Thyroid gland (tissue), 4 donors: ENCODE measurements around the gene EXOC7. TPM values are rescaled to one million over a fixed set of nuclear protein-coding genes. Genes with fewer than 3 reads are reported as not detected.

ENCODE experiments used
- DNase-seq, 2 donors: peaks; one replicate each; pipeline ENCODE4 v3.0.0-alpha.2; 2019
- H3K27ac ChIP-seq, 3 donors: fragments of 200-600 bp; sonication (generic); 1 replicate in 2 of 3; 2 replicates in 1 of 3; pipeline ENCODE4 v1.5.1; 2016 to 2019; ENCODE audit warnings: mild to moderate bottlenecking in 1 of 3, moderate library complexity in 1 of 3
- H3K27me3 ChIP-seq: fragments of 200-600 bp; sonication (generic); one replicate; pipeline ENCODE4 v1.5.1; 2019
- H3K36me3 ChIP-seq, 2 donors: fragments of 200-600 bp; sonication (generic); one replicate each; pipeline ENCODE4 v1.5.1; 2016 to 2019
- H3K4me1 ChIP-seq, 2 donors: fragments of 200-600 bp; sonication (generic); one replicate each; pipeline ENCODE4 v1.5.1; 2017 to 2019
- H3K4me3 ChIP-seq, 3 donors: fragments of 200-600 bp; sonication (generic); replicated peaks in 1 of 3; 1 replicate in 2 of 3; 2 replicates in 1 of 3; pipeline ENCODE4 v1.5.1; 2016; ENCODE audit warnings: mild to moderate bottlenecking in 1 of 3
- H3K9me3 ChIP-seq: fragments of 200-600 bp; sonication (generic); one replicate; pipeline ENCODE4 v1.5.1; 2017
- CTCF ChIP-seq, 6 experiments: fragments of 200-600 bp in 3 of 6; fragments of 450-650 bp in 3 of 6; sonication (generic) in 3 of 6; IDR thresholded peaks; one replicate each; pipeline ENCODE4 v1.5.1; 2016 to 2019; ENCODE audit warnings: antibody characterized with exemption in 6 of 6, mild to moderate bottlenecking in 2 of 6, inconsistent platforms in 1 of 6, moderate library complexity in 1 of 6
- POLR2A ChIP-seq, 2 donors: fragments of 450-650 bp; IDR thresholded peaks; one replicate each; pipeline ENCODE4 v1.6.1; 2017; ENCODE audit warnings: antibody characterized with exemption in 2 of 2, mild to moderate bottlenecking in 2 of 2, moderate library complexity in 1 of 2
- WGBS, 2 donors: methylation state at CpG; one replicate each; pipeline ENCODE4 v1.1.5; 2017; 5-methylcytosine and 5-hydroxymethylcytosine counted together
- intact Hi-C: fragments of 100-400 bp; cut with DNase I; formaldehyde crosslinking; loops from one replicate; pipeline ENCODE4 v1.15.1; 2023
- total RNA-seq, 4 donors: library from RNA; depleted of rRNA; stranded (reverse); fragments of >200 nt; gene quantifications; one replicate each; pipeline ENCODE4 v1.2.3, GENCODE V29; 2016

Gene EXOC7
- total RNA-seq, 4 donors from 2014 or later = 97.8 to 131 (median 115) TPM

- WGBS, 2 donors = 88 to 90% methylated on average over 13 to 31 of the region's 32 CpGs
- TF ChIP-seq POLR2A (IDR thresholded peaks at IDR 0.05) (no peak), CTCF (IDR thresholded peaks at IDR 0.05) (no peak)
- peaks cover 72 to 76% of the 10 kb centered on the region in 2 donors for H3K36me3 ChIP-seq
- H3K27me3 ChIP-seq = no peaks in the 10 kb centered on the region
- H3K27ac ChIP-seq = no peak overlapping the region
- intact Hi-C loops = no loop called here
- DNase-seq = no peak
- H3K4me1 ChIP-seq = no peaks in the 10 kb centered on the region
- no peaks in the 10 kb centered on the region for H3K9me3 ChIP-seq
- no peak overlapping the region for H3K4me3 ChIP-seq
Measured at GRCh38 chr17:76089680-76090516, 13.7 kb downstream of the EXOC7 start.

- no peak for TF ChIP-seq CTCF (IDR thresholded peaks at IDR 0.05)
- no peak for TF ChIP-seq POLR2A (IDR thresholded peaks at IDR 0.05)
- Histone ChIP-seq H3K9me3 (no peaks in the 10 kb centered on the region), H3K27ac (no peak overlapping the region), H3K4me1 (no peaks in the 10 kb centered on the region), H3K27me3 (no peaks in the 10 kb centered on the region), H3K36me3 (peaks cover 71 to 75% of the 10 kb centered on the region in 2 donors), H3K4me3 (no peak overlapping the region)
- intact Hi-C loops = no loop called here
- 90 to 94% methylated on average over 24 to 25 of the region's 25 CpGs for WGBS, 2 donors
- DNase-seq = no peak
Measured at GRCh38 chr17:76088868-76089576, 14.6 kb downstream of the EXOC7 start.

GRCh38 chr17:76088041-76088867, 15.3 kb downstream of the EXOC7 start:
- no peak for DNase-seq
- Histone ChIP-seq H3K27me3 (no peaks in the 10 kb centered on the region), H3K4me3 (no peak overlapping the region), H3K4me1 (no peaks in the 10 kb centered on the region), H3K9me3 (no peaks in the 10 kb centered on the region), H3K36me3 (peaks cover 70 to 75% of the 10 kb centered on the region in 2 donors), H3K27ac (no peak overlapping the region)
- TF ChIP-seq POLR2A (IDR thresholded peaks at IDR 0.05) = no peak
- no peak for TF ChIP-seq CTCF (IDR thresholded peaks at IDR 0.05)
- 95 to 96% methylated on average over 16 to 20 of the region's 25 CpGs for WGBS, 2 donors
- intact Hi-C loops = no loop called here

GRCh38 chr17:76087531-76087930, 16.1 kb downstream of the EXOC7 start:
- Histone ChIP-seq H3K4me1 (no peaks in the 10 kb centered on the region), H3K36me3 (peaks cover 63 to 75% of the 10 kb centered on the region in 2 donors), H3K9me3 (no peaks in the 10 kb centered on the region), H3K27me3 (no peaks in the 10 kb centered on the region), H3K27ac (no peak overlapping the region), H3K4me3 (no peak overlapping the region)
- intact Hi-C loops = no loop called here
- 91 to 96% methylated on average over 5 to 8 of the region's 11 CpGs for WGBS, 2 donors
- TF ChIP-seq CTCF (IDR thresholded peaks at IDR 0.05) (no peak), POLR2A (IDR thresholded peaks at IDR 0.05) (no peak)
- no peak for DNase-seq
